GM18520 (cell line): ENCODE results near the gene ETV5.

ENCODE experiments used
- ATAC-seq: cut with Tn5 transposase; IDR thresholded peaks from one replicate; pipeline ENCODE4 v1.9.1; 2021; ENCODE audit not compliant: unreplicated experiment

The ETV5 gene

DNA sequence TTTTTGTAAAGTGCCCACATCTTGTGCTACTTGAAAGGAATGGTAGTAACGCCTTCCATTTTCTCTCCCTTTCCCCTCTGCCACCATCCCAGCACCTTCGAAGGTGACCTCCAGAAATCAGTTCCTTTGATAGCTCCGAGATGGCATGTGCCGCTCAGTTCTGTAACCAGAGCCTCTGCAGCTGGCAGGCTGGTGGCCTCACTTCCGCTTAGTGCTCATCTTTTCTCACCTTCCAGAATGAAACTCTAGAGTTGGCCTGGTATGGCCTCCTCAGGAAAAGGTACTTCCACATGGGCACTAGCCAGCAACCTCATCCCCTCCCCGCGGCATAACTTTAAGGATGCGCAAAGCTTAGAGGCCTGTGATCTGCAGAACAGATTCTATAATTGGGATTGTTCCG is 38.8 kb downstream of the ETV5 start:
- ATAC-seq = no peak

- no peak for ATAC-seq
These were observed 39.7 kb downstream of the ETV5 start for GRCh38 chr3:186069199-186069598.

DNA sequence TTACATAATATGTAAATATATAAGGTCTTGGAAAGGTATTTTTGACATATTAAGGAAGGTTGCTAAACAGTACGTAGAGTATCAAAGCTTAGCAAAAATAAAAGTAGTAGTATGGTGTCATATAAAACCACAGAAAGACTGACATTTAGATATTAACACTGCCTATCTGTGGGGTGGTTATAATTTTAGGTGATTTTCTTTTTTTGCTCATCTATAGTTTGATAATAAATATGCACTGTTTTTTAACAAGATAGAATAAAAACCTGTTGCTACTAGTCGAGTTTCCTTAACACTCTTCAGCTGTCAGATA is 40.7 kb downstream of the ETV5 start:
- no peak for ATAC-seq

GRCh38 chr3:186067360-186068242 is 41.3 kb downstream of the ETV5 start:
- no peak for ATAC-seq

- peak; percentile 81 for ATAC-seq
These were observed 48.7 kb downstream of the ETV5 start for GRCh38 chr3:186060222-186060621.

- no peak for ATAC-seq
These were observed 49.7 kb downstream of the ETV5 start for GRCh38 chr3:186059192-186059591.

- no peak for ATAC-seq
These were observed 50.7 kb downstream of the ETV5 start for GRCh38 chr3:186058225-186058624.

GRCh38 chr3:186057594-186057993 is 51.3 kb downstream of the ETV5 start:
- ATAC-seq = no peak

DNA sequence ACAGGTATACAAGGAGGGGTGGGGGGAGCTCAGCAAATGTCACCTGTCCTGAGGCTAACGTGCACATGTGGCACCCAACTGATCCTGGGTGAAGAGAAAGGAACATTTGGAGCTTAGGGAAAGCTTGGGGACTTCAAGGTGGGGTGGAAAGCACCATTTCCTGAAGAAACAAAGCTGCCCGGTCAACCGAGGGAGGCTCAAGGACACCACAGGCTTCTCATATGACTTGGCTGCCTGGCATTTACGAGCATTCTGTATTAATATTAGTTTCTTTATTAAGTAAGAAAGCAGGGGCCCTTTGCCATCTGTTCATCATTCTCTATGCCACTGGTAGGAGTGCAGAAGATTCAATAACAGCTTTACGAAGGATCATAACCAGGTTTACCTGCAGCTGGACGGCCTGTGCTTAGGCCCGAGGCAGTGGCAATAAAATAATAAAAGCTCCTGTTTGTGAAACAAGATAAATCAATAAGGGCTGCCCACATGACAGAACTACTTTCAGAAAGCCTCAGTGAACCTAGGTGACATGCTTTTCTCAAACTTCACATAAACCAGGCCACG is 54.0 kb downstream of the ETV5 start:
- ATAC-seq = no peak

- ATAC-seq = no peak
These were observed 54.7 kb downstream of the ETV5 start for GRCh38 chr3:186053954-186054791.

DNA sequence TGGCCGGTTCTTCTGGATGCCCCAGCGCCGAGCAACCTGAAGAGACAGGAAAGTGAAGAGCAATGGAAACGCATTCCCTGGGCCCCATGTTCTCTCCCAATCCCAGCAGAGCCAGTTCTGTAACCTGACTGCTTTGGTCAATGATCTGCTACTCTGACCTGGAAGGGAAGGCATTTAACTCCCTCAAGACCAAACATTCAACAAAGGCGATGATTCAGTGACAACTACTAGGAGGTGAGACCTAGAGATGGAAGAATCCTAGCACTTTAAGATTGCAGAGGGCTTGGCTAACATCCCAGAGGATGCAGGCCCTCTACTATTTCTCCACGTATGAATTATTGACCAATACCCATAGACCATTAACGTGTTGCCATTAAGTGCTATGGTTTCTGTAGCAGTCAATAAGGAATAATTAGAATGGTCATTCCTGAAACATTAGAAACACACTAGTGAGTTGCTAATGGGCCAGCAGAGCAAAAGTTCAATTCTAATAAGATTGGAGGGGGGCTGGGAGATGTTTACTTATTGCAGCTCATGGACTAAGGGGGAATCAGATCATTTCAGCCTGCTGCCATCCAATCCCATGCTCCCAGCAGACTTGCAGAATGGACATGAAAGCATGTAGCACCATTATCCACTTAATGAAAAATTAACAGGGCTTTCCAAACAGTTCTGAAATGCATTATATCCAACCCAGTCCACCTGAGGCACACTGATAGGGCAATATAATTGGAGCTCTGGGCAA is 56.6 kb downstream of the ETV5 start:
- ATAC-seq = no peak

GRCh38 chr3:186049001-186049400 is 59.9 kb downstream of the ETV5 start:
- ATAC-seq = no peak

DNA sequence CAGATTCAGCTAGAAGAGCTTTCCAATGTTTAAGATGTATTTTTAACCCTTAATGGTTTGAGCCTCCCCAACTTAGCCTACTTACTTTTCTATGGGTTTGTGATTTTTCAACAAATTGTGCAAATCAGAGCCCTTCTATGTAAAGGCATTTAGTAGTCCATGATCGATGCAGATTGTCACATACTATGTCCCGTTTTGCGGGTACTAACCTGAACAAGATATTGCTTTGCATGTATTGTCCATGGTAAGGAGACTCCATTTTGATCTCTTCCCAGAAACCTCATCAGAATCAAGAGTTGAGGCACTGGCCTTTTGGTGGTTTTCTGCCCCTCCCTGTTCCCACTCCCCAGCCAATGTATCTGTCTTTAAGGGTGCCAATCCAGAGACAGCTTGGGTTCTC is 60.8 kb downstream of the ETV5 start:
- no peak for ATAC-seq

DNA sequence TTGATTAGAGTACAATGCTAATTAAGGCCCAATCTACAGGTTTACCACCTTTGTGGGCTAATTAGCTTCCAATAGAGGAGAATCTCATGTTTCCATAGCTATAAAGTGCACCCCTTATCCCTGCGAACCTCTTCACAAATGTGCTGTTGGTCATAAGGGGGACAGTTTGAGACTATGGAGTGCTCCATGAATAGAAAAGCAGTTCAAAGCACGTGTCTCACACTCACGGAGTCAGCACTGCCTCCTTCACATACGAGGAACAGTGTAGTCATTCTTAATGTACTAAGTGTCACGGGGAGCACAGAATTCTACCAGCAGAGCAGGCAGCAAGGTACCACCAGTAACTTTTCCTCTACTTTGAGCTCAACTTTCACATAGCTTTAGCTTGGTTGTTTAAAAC is 62.1 kb downstream of the ETV5 start:
- ATAC-seq = no peak

DNA sequence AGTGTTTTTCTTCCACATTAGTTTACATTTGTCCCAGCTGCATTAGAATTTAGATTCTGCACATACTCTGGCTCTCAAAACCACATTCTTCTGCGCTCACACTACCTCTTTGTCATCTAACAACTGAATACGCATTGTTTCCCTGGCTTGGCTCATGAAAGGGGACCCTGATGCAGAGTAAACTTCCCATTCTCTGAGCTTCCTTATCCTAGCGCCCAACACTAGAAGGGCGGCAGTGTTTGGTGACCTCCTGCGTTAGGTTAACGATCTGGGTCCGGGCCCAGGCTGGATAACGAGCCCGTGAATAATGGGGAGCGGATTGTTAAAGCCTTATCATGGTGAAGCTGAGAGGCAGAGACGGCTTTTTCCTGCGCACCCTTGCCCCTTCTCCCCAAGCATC is 63.9 kb downstream of the ETV5 start:
- ATAC-seq = no peak

GRCh38 chr3:186044427-186044826 is 64.5 kb downstream of the ETV5 start:
- ATAC-seq = no peak

GRCh38 chr3:186042521-186043202 is 66.2 kb downstream of the ETV5 start:
- no peak for ATAC-seq

- ATAC-seq = no peak
These were observed 66.9 kb downstream of the ETV5 start for GRCh38 chr3:186042036-186042435.

GRCh38 chr3:186038360-186038759 is 70.5 kb downstream of the ETV5 start:
- no peak for ATAC-seq

GRCh38 chr3:186035277-186035676 is 73.6 kb downstream of the ETV5 start:
- ATAC-seq = no peak

DNA sequence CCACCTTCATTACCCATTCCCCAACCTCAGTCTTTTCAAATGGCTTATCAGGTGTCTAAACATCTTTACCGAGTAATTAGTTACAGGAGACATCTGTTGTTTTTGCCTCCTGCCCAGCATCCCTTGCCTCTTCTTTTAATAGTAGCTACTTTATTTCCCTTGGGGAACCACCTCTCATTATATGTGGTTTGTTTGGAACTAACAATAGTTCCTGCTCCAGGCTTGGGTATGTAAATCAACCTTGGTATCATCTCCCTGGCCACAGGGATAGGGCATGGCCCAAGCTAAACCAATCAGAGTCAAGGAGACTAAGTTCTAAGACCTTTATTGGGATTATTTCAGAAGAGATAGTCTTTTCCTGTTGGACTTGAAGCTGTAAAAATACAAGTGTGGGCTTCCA is 76.6 kb downstream of the ETV5 start:
- ATAC-seq = no peak
